Gastroesophageal sphincter (tissue), 2 donors: ENCODE results near the gene MORC2.

ENCODE experiments used
- EP300 ChIP-seq: sonication (generic); formaldehyde crosslinking; IDR thresholded peaks from one replicate; pipeline ENCODE4 v1.6.1; 2017; ENCODE audit warnings: antibody characterized with exemption, mild to moderate bottlenecking
- POLR2AphosphoS5 ChIP-seq: sonication (generic); formaldehyde crosslinking; IDR thresholded peaks from one replicate; pipeline ENCODE4 v1.6.1; 2017; ENCODE audit warnings: antibody characterized with exemption

- TF ChIP-seq EP300 (no peak), POLR2AphosphoS5 (no peak)
Observed at GRCh38 chr22:30978304-30978962, 9.9 kb upstream of the MORC2 start.
